Keratinocyte (primary cell): ENCODE measurements around the gene MED7.

Source experiments
- CTCF ChIP-seq, 3 experiments: IDR thresholded peaks in 1 of 3; conservative IDR thresholded peaks in 1 of 3; optimal IDR thresholded peaks in 1 of 3; 2 replicates in 2 of 3; 3 replicates in 1 of 3; pipeline versions ENCODE3 to v1.5.1; 2011; ENCODE audit warnings: low read length in 3 of 3, mild to moderate bottlenecking in 3 of 3, moderate library complexity in 2 of 3, control low read depth in 1 of 3, inconsistent platforms in 1 of 3; ENCODE audit not compliant: insufficient read depth in 2 of 3; ENCODE audit errors: extremely low read depth in 1 of 3
- EZH2 ChIP-seq: IDR thresholded peaks from one replicate; pipeline ENCODE4 v1.6.1; 2012; ENCODE audit warnings: inconsistent platforms, mild to moderate bottlenecking, low read length, moderate library complexity

GRCh38 chr5:157180374-157181264 is 38.0 kb upstream of the MED7 start, which contains the start of gene ITK:
- TF ChIP-seq CTCF (optimal IDR thresholded peaks at IDR 0.05 in 1 of 3, IDR thresholded peaks at IDR 0.05 in 1 of 3, conservative IDR thresholded peaks at IDR 0.05 in 1 of 3; ENCODE audit: extremely low read depth in 1 of 3, insufficient read depth in 2 of 3, low read length in 3 of 3) = no peak
- TF ChIP-seq EZH2 = no peak
